Right lung (tissue), 5 donors: ENCODE measurements around the gene LIFR. TPM values are rescaled to one million over a fixed set of nuclear protein-coding genes. Genes with fewer than 3 reads are reported as not detected.
"Not testable (repeated sequence)": the region's sequence is repeated elsewhere in the genome, so short reads cannot be mapped to it uniquely, and the experiment has no call there.

Source experiments
- DNase-seq, 2 donors: peaks; one replicate each; pipeline ENCODE4 v3.0.0-alpha.2; 2013
- polyA plus RNA-seq, 5 donors: library from polyadenylated mRNA; unstranded; fragments of 120-200 nt; gene quantifications; one replicate each; pipeline versions ENCODE4 v1.2.1 to v1.2.3, GENCODE V29; 2013; ENCODE audit warnings: inconsistent platforms in 1 of 5, low replicate concordance in 1 of 5; ENCODE audit not compliant: insufficient read length in 5 of 5, insufficient read depth in 1 of 5

LIFR gene
- polyA plus RNA-seq, 5 donors: 113 to 233 (median 193) TPM

GRCh38 chr5:38527475-38527874 lies 29.0 kb downstream of the LIFR start:
- DNase-seq: no peak

- DNase-seq: no peak
These were observed 32.4 kb downstream of the LIFR start for GRCh38 chr5:38524022-38524421.

GRCh38 chr5:38519476-38519875 lies 37.0 kb downstream of the LIFR start:
- no peak for DNase-seq

- DNase-seq: no peak
These were observed 38.1 kb downstream of the LIFR start for GRCh38 chr5:38518341-38518740.

- not testable (repeated sequence) for DNase-seq
These were observed 39.8 kb downstream of the LIFR start for GRCh38 chr5:38516649-38517048.

- no peak for DNase-seq
These were observed 40.8 kb downstream of the LIFR start for GRCh38 chr5:38515646-38516045.

GRCh38 chr5:38515092-38515491 lies 41.4 kb downstream of the LIFR start:
- no peak for DNase-seq

- no peak for DNase-seq
These were observed 47.3 kb downstream of the LIFR start for GRCh38 chr5:38509185-38509584.

GRCh38 chr5:38506302-38506701 lies 50.1 kb downstream of the LIFR start:
- no peak for DNase-seq

GRCh38 chr5:38500573-38501260 lies 55.7 kb downstream of the LIFR start:
- peak; percentile 33 to 44 for DNase-seq

- no peak for DNase-seq
These were observed 58.5 kb downstream of the LIFR start for GRCh38 chr5:38497946-38498345.

- DNase-seq: no peak
These were observed 61.7 kb downstream of the LIFR start for GRCh38 chr5:38494763-38495162.

- no peak for DNase-seq
These were observed 62.3 kb downstream of the LIFR start for GRCh38 chr5:38494175-38494574.

- no peak for DNase-seq
These were observed 72.5 kb downstream of the LIFR start for GRCh38 chr5:38483805-38484398.

- no peak for DNase-seq
These were observed 77.0 kb downstream of the LIFR start for GRCh38 chr5:38479315-38479904.

GRCh38 chr5:38478878-38479277 lies 77.6 kb downstream of the LIFR start:
- DNase-seq: no peak

- no peak for DNase-seq
These were observed 78.3 kb downstream of the LIFR start for GRCh38 chr5:38478166-38478565.

- DNase-seq: no peak
These were observed 83.4 kb downstream of the LIFR start for GRCh38 chr5:38473008-38473407.

GRCh38 chr5:38472541-38472940 lies 83.9 kb downstream of the LIFR start:
- DNase-seq: no peak

GRCh38 chr5:38471709-38472108 lies 84.7 kb downstream of the LIFR start:
- no peak for DNase-seq

GRCh38 chr5:38469707-38470267 lies 86.7 kb downstream of the LIFR start:
- DNase-seq: no peak

GRCh38 chr5:38468978-38469706 lies 87.3 kb downstream of the LIFR start:
- DNase-seq: peak; percentile 62 to 72
